ENCODE data around the gene GRIK3.

The GRIK3 gene

GRCh38 chr1:36965275-36966159 is 68.8 kb downstream of the GRIK3 start:
- Histone ChIP-seq H3K9ac (ENCODE audit: low read depth, low read length) (no peak overlapping the region), H3K9me3 (ENCODE audit: control insufficient read depth, insufficient read depth, low read length) (no peaks in the 10 kb centered on the region), H3K4me1 (ENCODE audit: insufficient read depth, low read length) (peaks cover 6% of the 10 kb centered on the region; the same call in 1 of the 2 replicates), H3K36me3 (ENCODE audit: insufficient read depth, low read length) (no peaks in the 10 kb centered on the region)

- Histone ChIP-seq H3K9ac (ENCODE audit: low read depth, low read length) (no peak overlapping the region), H3K4me1 (ENCODE audit: insufficient read depth, low read length) (peaks cover 6% of the 10 kb centered on the region; the same call in 1 of the 2 replicates), H3K36me3 (ENCODE audit: insufficient read depth, low read length) (no peaks in the 10 kb centered on the region), H3K9me3 (ENCODE audit: control insufficient read depth, insufficient read depth, low read length) (no peaks in the 10 kb centered on the region)
These were observed 69.5 kb downstream of the GRIK3 start for GRCh38 chr1:36964830-36965229.

GRCh38 chr1:36963006-36963405 is 71.3 kb downstream of the GRIK3 start:
- no peaks in the 10 kb centered on the region for H3K9me3 ChIP-seq (ENCODE audit: control insufficient read depth, insufficient read depth, low read length)
- no peaks in the 10 kb centered on the region for H3K4me1 ChIP-seq (ENCODE audit: insufficient read depth, low read length)
- H3K9ac ChIP-seq (ENCODE audit: low read depth, low read length), result no peak overlapping the region
- H3K36me3 ChIP-seq (ENCODE audit: insufficient read depth, low read length), result no peaks in the 10 kb centered on the region

- Histone ChIP-seq H3K9ac (ENCODE audit: low read depth, low read length) (no peak overlapping the region), H3K4me1 (ENCODE audit: insufficient read depth, low read length) (no peaks in the 10 kb centered on the region), H3K36me3 (ENCODE audit: insufficient read depth, low read length) (no peaks in the 10 kb centered on the region), H3K9me3 (ENCODE audit: control insufficient read depth, insufficient read depth, low read length) (no peaks in the 10 kb centered on the region)
These were observed 73.2 kb downstream of the GRIK3 start for GRCh38 chr1:36961062-36961615.

GRCh38 chr1:36956570-36956969 is 77.7 kb downstream of the GRIK3 start:
- no peak overlapping the region for H3K9ac ChIP-seq (ENCODE audit: low read depth, low read length)
- H3K36me3 ChIP-seq (ENCODE audit: insufficient read depth, low read length), result no peaks in the 10 kb centered on the region
- no peaks in the 10 kb centered on the region for H3K4me1 ChIP-seq (ENCODE audit: insufficient read depth, low read length)
- no peaks in the 10 kb centered on the region for H3K9me3 ChIP-seq (ENCODE audit: control insufficient read depth, insufficient read depth, low read length)

DNA sequence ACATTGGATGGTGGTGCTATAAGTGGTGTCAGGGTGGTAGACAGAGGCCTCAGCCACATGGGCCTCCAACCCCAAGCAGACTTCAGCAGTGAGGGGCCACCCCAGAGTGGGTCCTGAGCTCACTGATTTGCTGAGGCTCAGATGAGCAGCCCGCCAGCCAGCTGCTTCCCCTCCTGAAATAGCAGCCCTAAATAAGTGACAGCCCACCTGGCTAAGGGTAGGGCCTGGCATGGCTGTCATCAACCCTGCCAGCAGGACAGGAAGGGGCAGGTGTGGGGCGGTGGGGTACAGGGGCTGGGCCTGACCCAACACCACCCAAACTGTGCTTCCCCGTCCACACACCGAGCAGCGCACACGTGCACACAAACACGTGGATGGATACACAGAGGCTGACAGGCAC is 79.3 kb downstream of the GRIK3 start:
- Histone ChIP-seq H3K9ac (ENCODE audit: low read depth, low read length) (no peak overlapping the region), H3K36me3 (ENCODE audit: insufficient read depth, low read length) (no peaks in the 10 kb centered on the region), H3K9me3 (ENCODE audit: control insufficient read depth, insufficient read depth, low read length) (no peaks in the 10 kb centered on the region), H3K4me1 (ENCODE audit: insufficient read depth, low read length) (no peaks in the 10 kb centered on the region)

- Histone ChIP-seq H3K4me1 (ENCODE audit: insufficient read depth, low read length) (no peaks in the 10 kb centered on the region), H3K9me3 (ENCODE audit: control insufficient read depth, insufficient read depth, low read length) (no peaks in the 10 kb centered on the region), H3K9ac (ENCODE audit: low read depth, low read length) (no peak overlapping the region), H3K36me3 (ENCODE audit: insufficient read depth, low read length) (no peaks in the 10 kb centered on the region)
These were observed 81.3 kb downstream of the GRIK3 start for GRCh38 chr1:36953061-36953460.

DNA sequence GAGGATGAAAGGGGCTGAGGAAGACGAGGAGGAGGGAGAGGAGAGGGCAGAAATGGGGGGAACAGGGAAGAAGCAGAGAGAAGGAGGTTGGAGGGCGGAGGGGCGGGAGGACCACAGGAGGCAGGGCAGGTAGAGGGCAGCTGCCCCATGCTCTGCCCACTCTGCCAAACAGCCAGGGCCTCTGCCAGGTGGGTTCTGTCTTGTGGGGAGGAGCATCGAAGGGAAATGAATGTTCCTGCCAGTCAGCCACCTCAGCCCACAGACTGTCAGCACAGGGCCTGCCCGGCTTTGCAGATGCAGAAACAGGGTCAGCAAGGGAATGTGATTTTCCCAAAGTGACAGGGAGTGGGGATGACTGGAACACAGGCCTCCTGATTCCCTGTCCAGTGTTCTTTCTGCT is 82.6 kb downstream of the GRIK3 start:
- H3K9ac ChIP-seq (ENCODE audit: low read depth, low read length), result no peak overlapping the region
- no peaks in the 10 kb centered on the region for H3K9me3 ChIP-seq (ENCODE audit: control insufficient read depth, insufficient read depth, low read length)
- H3K36me3 ChIP-seq (ENCODE audit: insufficient read depth, low read length), result no peaks in the 10 kb centered on the region
- peaks cover 5% of the 10 kb centered on the region; the same call in 1 of the 2 replicates for H3K4me1 ChIP-seq (ENCODE audit: insufficient read depth, low read length)

DNA sequence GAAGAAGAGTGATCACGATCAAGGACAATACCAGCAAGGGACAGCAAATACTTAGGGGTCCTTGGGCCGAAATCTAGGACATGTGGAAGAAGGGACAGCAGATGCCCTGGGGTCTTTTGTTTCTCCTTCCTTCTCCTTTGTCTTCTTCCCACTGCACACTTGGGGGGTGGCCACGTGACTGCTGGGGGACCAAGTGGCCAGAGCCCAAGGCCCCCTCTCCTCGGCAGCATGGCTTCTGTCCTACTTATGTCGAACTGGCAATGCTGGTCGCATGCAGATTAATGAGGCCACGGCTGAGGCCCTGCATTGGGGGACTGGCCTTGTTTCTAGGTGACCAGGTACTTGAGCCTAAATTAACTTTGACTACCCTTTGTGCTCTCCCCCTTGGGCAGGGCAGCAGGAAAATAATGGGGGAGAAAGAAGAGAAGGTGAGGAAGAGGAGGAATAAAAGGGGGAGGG is 83.0 kb downstream of the GRIK3 start:
- H3K36me3 ChIP-seq (ENCODE audit: insufficient read depth, low read length), result no peaks in the 10 kb centered on the region
- H3K9ac ChIP-seq (ENCODE audit: low read depth, low read length), result no peak overlapping the region
- H3K9me3 ChIP-seq (ENCODE audit: control insufficient read depth, insufficient read depth, low read length), result no peaks in the 10 kb centered on the region
- H3K4me1 ChIP-seq (ENCODE audit: insufficient read depth, low read length), result peaks cover 5% of the 10 kb centered on the region; the same call in 1 of the 2 replicates

DNA sequence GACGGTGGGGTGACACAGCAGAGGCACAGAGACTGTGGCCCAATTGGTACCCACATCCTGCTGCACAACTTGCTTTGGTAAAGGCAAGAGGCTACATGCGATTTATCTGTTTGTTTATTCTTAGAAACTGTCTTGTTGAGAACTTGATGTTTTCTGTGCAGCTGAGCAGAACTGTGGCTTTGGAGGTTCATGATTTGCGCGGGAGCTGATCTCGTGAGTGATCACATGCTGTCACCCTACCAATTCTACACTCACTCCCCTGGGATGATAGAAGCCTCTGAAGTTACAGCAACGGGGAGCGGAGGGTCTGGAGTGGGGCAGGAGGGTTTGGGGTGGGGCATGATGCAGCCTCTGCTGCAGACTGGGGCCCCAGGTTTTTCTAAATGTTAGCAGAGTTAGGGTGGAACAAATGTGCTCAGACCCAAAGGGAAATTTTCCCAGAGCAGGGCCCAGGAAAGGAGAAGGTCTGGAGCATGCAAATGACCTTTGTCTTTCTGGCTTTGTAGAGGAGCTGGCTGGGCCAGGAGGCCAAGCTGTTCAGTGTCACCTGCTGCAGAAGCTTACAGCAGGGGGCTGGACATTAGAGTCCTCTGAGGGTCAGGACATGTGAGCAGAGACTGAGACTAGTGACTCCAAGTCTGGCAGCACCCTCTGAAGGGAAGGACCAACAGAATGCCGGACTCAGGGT is 83.6 kb downstream of the GRIK3 start:
- Histone ChIP-seq H3K9me3 (ENCODE audit: control insufficient read depth, insufficient read depth, low read length) (no peaks in the 10 kb centered on the region), H3K9ac (ENCODE audit: low read depth, low read length) (no peak overlapping the region), H3K4me1 (ENCODE audit: insufficient read depth, low read length) (peaks cover 5% of the 10 kb centered on the region; the same call in 1 of the 2 replicates), H3K36me3 (ENCODE audit: insufficient read depth, low read length) (no peaks in the 10 kb centered on the region)

GRCh38 chr1:36948606-36949005 is 85.7 kb downstream of the GRIK3 start:
- H3K9me3 ChIP-seq (ENCODE audit: control insufficient read depth, insufficient read depth, low read length), result no peaks in the 10 kb centered on the region
- H3K4me1 ChIP-seq (ENCODE audit: insufficient read depth, low read length), result peaks cover 5% of the 10 kb centered on the region; the same call in 1 of the 2 replicates
- H3K9ac ChIP-seq (ENCODE audit: low read depth, low read length), result no peak overlapping the region
- no peaks in the 10 kb centered on the region for H3K36me3 ChIP-seq (ENCODE audit: insufficient read depth, low read length)

DNA sequence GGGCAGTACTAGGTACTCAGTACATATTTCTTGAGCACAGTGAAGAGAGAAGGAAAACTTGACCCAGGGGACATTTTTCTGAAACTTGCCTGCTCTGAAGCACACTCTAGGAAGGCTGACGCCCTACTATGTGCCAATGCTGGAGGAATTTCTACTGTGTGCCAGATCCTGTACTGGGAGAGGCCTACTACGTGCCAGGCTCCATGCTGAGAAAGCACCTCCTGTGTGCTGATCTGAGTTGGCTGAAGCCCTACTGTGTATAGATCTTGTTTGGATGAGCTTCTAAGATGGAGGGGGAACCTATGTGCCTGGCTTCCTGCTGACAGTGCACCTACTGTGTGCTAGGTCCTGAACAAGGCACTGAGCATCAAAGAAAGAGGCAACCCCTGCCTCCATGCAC is 86.2 kb downstream of the GRIK3 start:
- H3K9me3 ChIP-seq (ENCODE audit: control insufficient read depth, insufficient read depth, low read length), result no peaks in the 10 kb centered on the region
- peaks cover 5% of the 10 kb centered on the region; the same call in 1 of the 2 replicates for H3K4me1 ChIP-seq (ENCODE audit: insufficient read depth, low read length)
- no peaks in the 10 kb centered on the region for H3K36me3 ChIP-seq (ENCODE audit: insufficient read depth, low read length)
- no peak overlapping the region for H3K9ac ChIP-seq (ENCODE audit: low read depth, low read length)

DNA sequence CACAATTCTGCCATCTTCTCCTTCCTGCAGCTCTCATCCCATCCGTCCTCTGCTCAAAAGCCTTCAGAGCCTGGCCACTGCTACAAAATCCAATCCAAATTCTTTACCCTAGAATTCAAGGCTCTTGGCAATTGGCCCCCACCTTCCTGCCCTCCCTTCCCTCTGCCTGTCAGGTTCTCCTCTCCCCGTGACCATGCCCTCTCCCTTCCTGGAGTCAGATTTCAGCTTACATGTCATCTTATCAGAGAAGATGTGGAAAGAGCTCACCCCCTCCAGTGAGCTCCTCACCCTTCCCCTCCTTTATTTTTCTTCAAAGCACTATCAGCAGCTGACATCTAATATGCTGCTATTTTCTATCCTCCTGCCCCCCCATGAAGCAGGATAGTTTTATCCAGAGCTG is 86.9 kb downstream of the GRIK3 start:
- Histone ChIP-seq H3K36me3 (ENCODE audit: insufficient read depth, low read length) (no peaks in the 10 kb centered on the region), H3K9me3 (ENCODE audit: control insufficient read depth, insufficient read depth, low read length) (no peaks in the 10 kb centered on the region), H3K4me1 (ENCODE audit: insufficient read depth, low read length) (peaks cover 10% of the 10 kb centered on the region; the same call in 1 of the 2 replicates), H3K9ac (ENCODE audit: low read depth, low read length) (no peak overlapping the region)

- Histone ChIP-seq H3K36me3 (ENCODE audit: insufficient read depth, low read length) (no peaks in the 10 kb centered on the region), H3K9ac (ENCODE audit: low read depth, low read length) (no peak overlapping the region), H3K9me3 (ENCODE audit: control insufficient read depth, insufficient read depth, low read length) (no peaks in the 10 kb centered on the region), H3K4me1 (ENCODE audit: insufficient read depth, low read length) (peaks cover 13% of the 10 kb centered on the region; the same call in 1 of the 2 replicates)
These were observed 89.4 kb downstream of the GRIK3 start for GRCh38 chr1:36944883-36945282.
